C4-2B (cell line): ENCODE data around the gene COBL.

ENCODE experiments used
- CTCF ChIP-seq: fragments of 450-650 bp; conservative IDR thresholded peaks from 2 replicates; pipeline ENCODE4 v1.5.1; 2017; ENCODE audit warnings: mild to moderate bottlenecking
- ZFX ChIP-seq: fragments of 450-650 bp; IDR thresholded peaks from 2 replicates; pipeline ENCODE4 v1.6.1; 2017

DNA sequence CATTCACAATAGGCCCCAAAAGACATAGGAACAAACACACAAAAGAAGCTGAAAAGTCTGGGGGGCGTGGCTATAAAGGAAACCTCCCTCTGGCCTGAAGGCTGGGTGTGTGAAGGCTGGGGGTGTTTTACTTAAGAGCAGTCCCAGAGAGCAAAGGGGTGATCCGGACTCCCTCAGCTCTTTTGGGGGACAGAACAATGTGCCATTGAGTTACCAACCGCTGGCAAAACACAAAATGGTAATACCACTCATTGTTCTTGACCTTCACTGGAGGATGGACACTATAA lies 189.0 kb downstream of the COBL start:
- TF ChIP-seq CTCF (no peak), ZFX (no peak)
